ENCODE measurements around the gene CCDC88B.

The CCDC88B gene

DNA sequence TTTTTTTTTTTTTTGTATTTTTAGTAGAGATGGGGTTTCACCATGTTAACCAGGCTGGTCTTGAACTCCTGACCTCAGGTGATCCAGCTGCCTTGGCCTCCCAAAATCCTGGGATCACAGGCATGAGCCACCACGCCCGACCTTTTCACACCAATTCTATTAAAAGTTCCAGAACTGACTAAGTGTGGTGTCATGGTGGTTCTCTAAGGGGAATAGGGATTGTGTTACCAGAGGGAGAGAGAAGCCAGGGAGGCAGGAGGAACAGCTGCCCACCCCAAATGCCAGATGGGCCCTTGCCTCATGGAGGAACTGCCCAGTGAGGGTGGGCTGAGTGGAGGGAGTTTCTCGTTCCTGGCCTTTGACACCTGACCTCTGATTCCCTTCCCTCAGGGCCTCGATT lies 24.9 kb downstream of the CCDC88B start:
- DNase-seq, result no peak

GRCh38 chr11:64366751-64367150 lies 26.7 kb downstream of the CCDC88B start:
- DNase-seq, result no peak

GRCh38 chr11:64367931-64368672 lies 28.1 kb downstream of the CCDC88B start:
- DNase-seq, result no peak

- no peak for DNase-seq
These were observed 28.7 kb downstream of the CCDC88B start for GRCh38 chr11:64368673-64369074.

DNA sequence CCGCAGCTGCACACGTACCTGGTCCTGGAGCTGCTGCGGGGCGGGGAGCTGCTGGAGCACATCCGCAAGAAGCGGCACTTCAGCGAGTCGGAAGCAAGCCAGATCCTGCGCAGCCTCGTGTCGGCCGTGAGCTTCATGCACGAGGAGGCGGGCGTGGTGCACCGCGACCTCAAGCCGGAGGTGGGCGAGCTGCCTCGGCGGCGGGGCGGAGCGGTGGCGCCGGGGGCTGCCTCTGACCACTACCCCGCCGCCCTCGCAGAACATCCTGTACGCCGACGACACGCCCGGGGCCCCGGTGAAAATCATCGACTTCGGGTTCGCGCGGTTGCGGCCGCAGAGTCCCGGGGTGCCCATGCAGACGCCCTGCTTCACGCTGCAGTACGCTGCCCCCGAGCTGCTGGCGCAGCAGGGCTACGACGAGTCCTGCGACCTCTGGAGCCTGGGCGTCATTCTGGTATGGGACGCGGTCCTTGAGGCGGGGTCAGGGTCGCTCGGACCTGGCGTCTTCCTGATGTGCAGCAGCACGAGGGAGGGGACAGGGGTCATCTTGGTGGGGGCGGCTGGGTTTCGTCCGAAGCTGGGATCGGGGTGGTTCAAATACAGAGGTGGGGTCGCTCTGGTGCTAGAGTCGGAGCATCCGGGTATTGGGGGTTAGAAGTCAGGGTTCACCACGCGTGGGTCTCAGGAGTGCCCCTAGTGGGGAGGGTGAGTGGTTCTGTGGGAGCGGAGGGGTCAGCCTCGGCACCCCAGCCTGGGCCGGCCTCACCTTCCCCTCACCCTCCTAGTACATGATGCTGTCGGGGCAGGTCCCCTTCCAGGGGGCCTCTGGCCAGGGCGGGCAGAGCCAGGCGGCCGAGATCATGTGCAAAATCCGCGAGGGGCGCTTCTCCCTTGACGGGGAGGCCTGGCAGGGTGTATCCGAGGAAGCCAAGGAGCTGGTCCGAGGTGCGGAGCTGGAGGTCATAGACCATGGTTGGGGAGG lies 29.7 kb downstream of the CCDC88B start:
- DNase-seq, result no peak

- DNase-seq, result no peak
These were observed 31.2 kb downstream of the CCDC88B start for GRCh38 chr11:64371201-64371600.

GRCh38 chr11:64372021-64372420 lies 32.0 kb downstream of the CCDC88B start:
- no peak for DNase-seq

GRCh38 chr11:64372802-64373597 lies 33.0 kb downstream of the CCDC88B start:
- no peak for DNase-seq

- DNase-seq, result no peak
These were observed 33.6 kb downstream of the CCDC88B start for GRCh38 chr11:64373598-64373974.

DNA sequence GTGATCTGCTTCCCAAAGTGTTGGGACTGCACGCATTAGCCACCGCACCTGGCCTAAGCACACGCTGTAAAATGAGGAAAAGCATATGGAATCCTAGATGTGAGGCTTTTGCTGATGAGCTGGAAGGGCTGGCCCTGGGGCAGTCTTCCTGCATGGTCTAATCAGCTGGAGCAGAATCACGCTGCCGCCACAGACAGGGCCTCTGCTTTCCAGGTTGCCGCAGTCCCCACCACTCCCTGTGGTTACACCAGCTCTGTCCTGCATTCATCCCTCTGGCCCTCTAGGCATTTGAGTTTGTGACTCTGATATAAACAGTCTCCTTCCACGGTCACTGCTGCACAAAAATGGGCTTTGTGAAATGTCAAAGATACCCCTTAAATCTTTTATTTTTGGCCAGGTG lies 36.1 kb downstream of the CCDC88B start:
- no peak for DNase-seq

DNA sequence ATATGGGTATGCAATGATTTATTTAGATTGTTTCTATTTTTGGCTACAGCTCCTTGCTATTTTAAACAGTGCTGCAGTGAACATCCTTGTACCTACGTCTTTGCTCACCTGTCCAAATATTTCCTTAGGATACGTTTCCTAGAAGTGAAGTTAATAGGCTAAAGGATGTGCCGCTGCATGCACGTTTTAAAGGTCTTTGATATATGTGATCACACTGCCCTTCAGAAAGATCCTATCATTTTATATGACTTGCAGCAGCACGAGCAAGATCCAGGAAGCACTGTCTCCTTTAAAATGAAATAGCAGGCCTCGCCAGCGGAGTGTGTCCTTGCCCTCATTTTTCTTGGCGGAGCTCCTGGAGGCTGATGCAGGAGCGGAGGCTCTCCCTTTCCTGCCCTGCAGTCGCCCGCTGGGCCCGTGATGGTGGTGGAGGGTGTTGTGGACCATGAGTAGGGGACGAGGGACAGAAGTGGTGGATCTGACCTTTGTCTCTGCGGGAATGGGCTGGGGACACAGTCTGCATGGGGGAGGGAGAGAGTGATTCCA lies 38.4 kb downstream of the CCDC88B start:
- DNase-seq, result no peak

DNA sequence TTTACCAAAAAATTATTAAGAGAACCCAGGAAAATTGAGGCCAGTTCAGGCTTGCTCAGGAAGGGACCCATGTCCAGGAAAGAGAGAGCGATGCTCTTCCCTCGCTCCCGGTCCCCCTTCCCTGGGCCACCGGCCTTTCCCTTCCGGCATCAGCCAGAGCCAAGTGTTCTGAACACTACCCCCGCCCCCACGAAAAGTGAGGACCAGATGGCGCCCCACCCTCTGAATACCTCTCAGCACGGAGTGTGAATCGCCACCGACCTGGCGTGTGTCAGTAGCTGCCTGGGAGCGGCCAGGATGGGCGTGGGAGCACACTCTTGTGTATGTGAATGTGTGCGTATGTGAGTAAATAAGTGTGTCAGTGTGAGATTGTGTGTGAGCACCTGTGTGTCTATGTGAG lies 39.2 kb downstream of the CCDC88B start:
- no peak for DNase-seq

DNA sequence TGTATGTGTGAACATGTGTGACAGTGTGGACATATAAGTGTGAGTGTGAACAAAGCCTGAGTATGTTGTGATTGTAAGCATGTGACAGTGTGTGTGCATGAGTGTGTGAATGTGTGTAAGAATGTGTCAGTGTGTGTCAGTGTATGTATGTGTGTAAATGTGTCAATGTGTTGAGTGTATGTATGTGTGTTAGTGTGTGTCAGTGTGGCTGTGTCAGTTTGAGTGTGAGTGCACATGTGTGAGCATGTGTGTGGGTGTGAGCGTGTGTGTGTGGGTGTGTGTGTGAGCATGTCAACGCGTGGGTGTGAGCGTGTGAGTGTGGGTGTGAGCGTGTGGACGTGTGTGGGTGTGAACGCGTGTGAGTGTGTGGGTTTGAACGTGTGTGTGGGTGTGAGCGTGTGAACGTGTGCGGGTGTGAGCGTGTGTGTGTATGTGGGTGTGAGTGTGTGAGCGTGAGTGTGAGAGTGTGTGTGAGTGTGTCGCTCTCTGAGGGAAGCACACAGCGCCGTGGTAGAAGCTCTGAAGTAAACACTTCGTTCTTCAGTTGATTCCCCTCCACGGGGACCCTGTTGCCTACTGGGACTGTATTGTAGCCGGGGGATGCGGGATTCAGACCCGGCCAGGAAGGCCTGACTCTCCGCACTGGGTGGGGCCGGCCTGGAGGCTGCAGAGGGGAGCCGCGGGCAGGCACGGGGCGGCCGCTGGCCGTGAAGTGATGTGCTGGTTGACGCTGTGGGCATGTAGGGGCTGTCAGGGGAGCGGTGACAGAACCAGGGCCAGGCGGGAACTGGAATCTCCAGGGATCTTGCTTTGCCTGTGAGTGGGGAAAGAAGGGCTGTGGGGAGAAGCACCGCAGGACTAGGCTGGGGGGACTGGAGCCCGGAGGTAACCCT lies 40.1 kb downstream of the CCDC88B start:
- DNase-seq, result no peak

GRCh38 chr11:64381350-64381749 lies 41.3 kb downstream of the CCDC88B start:
- DNase-seq, result no peak

DNA sequence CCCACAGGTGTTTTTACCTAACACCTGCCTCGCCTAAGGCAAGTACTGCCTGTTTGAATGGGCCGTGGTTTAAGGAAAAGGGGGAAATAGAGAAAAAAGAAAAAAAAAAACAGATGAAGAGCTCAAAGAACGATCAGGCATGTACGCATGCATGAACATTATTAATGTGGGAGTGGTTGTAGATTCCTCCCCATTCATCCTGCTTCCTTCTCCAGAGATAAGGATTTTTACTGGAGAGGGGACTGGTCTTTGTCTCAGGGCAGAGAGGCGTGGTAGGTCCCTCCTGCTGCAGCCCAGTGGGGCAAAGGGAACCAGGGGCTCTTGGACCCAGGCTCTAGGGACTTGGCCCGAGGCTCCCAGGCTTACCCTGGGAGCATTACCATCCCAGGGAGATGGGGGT lies 42.0 kb downstream of the CCDC88B start:
- DNase-seq, result no peak

GRCh38 chr11:64382586-64382985 lies 42.6 kb downstream of the CCDC88B start:
- DNase-seq, result no peak

DNA sequence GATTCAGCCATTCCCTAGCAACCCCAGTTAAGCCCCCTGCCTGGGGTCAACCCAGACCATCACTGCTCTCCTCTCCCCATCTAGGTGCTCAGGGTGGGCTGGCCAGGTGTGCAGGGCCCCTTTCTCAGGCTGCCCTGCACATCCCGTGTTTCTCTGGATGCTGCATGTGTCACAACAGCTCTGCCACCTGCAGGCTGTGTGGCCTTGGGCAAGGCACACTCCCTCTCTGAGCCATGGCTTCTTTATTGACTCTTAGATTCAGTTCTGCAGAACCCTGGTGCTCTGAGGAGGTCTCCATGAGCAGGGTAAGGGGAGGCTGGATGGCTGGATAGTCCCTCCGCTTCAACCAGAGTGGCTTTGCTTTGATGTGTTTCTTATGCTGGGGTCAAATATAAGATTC lies 43.6 kb downstream of the CCDC88B start:
- DNase-seq, result no peak

DNA sequence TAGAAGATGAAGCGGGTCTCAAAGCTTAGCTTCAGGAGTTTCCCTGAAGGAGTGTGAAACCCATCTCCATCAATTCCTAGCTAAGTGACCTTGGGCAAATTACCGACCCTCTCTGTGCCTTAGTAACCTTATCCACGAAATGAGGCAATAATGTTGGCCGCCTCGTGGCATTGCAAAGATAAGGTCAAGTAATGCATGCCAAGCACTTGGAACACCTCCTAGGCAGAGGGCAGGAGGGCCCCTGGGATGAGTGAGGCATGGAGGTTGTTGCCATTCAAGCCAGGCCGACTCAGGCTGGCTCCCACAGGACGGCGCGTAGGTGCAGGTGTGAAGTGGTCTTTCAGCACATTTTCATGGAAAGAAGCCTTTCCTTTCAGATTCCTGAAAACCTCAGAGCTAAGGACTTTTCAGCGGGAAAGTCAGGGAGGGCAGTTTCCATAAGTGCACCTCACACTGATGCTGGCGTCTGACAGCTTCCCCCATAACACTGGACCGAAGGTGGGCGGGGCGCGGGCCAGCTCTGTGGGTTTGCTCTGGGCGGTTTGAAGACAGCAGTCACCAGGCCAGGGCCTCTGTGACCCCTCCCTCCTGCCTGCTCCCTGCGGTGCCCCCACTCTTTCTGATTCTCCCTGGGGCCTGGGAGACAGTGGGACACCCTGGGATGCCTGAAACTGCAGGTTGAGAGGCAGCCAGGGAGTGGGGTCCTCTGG lies 44.2 kb downstream of the CCDC88B start:
- DNase-seq, result no peak

DNA sequence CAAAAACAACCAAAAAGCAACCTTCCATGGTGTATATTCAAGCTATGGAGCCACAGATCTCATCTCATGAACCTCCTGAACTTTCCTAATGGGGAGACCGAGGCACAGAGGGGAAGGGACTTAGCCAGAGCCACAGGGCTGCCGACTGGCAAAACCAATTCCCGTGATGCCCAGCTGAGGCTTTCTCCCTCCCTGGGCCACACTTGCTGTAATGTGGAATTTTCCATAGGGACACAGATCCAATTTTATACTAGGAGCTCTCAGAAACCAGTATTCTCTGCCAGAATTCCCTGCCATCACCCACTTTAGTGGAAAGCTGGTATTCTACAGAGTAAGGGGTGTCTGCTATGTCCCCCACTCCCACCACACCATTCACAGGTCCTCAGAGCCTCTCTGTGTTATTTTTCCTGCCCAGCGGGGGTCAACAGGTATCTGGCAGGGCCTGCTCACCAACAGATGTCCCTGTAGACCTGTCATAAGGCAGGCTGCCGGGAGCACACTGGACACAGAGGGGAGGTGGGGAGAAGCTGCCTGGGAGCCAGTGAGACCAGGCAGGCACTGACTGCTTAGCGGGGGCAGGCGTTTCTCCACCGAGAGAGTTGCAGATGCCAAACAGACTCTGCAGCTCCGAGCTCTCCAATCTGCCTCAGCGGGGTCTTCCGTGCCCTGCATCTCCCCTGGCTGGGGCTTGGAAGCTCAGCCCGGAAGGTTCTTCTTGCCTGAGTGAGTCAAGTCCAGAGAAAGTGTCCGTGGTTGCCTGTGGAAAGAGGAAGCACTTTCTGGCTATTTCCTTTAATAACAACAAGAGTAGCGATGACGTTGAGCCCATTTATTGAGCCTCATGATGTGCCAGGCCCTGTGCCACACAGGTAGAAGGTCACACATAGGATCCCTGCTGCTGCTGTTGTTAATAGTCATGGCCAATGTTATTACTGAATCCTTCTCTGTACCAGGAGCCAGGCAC lies 45.3 kb downstream of the CCDC88B start:
- no peak for DNase-seq
